NT2/D1 (cell line): ENCODE data around the gene DCUN1D3.

Experiments used
- SUZ12 ChIP-seq: IDR thresholded peaks from 2 replicates; pipeline ENCODE4 v1.6.1; 2011; ENCODE audit not compliant: insufficient read length, insufficient read depth; ENCODE audit errors: extremely low read depth
- YY1 ChIP-seq: IDR thresholded peaks from 2 replicates; pipeline ENCODE4 v1.6.1; 2011; ENCODE audit not compliant: insufficient read length, insufficient read depth

GRCh38 chr16:20901436-20902112 is 1.4 kb upstream of the DCUN1D3 start:
- TF ChIP-seq YY1: no peak
- TF ChIP-seq SUZ12: no peak
